Liver (tissue), 9 donors: ENCODE results near the gene UTP15. TPM values are rescaled to one million over a fixed set of nuclear protein-coding genes. Genes with fewer than 3 reads are reported as not detected.

ENCODE experiments used
- DNase-seq: peaks from one replicate; pipeline ENCODE4 v3.0.0-alpha.2; 2017; ENCODE audit warnings: low spot score
- H3K27ac ChIP-seq, 2 donors: one replicate each; pipeline ENCODE4 v1.7.0; 2013; ENCODE audit warnings: inconsistent platforms in 2 of 2, low read length in 2 of 2, control low read depth in 1 of 2, low read depth in 1 of 2, mild to moderate bottlenecking in 1 of 2
- H3K27me3 ChIP-seq, 4 donors: one replicate each; pipeline versions ENCODE4 v1.6.1 to v1.7.0; 2013; ENCODE audit warnings: low read length in 3 of 4, inconsistent platforms in 1 of 4, mild to moderate bottlenecking in 1 of 4, moderate library complexity in 1 of 4; ENCODE audit not compliant: control insufficient read depth in 4 of 4, insufficient read depth in 4 of 4
- H3K36me3 ChIP-seq, 4 donors: one replicate each; pipeline versions ENCODE4 v1.6.1 to v1.7.0; 2013; ENCODE audit warnings: low read length in 3 of 4, mild to moderate bottlenecking in 3 of 4, low read depth in 1 of 4, moderate library complexity in 1 of 4; ENCODE audit not compliant: control insufficient read depth in 4 of 4, insufficient read depth in 3 of 4
- H3K4me1 ChIP-seq, 4 donors: one replicate each; pipeline versions ENCODE4 v1.6.1 to v1.7.0; 2013; ENCODE audit warnings: low read length in 3 of 4, mild to moderate bottlenecking in 3 of 4, moderate library complexity in 1 of 4; ENCODE audit not compliant: control insufficient read depth in 4 of 4, insufficient read depth in 4 of 4
- H3K4me3 ChIP-seq, 3 donors: one replicate each; pipeline versions ENCODE4 v1.6.1 to v1.7.0; 2013; ENCODE audit warnings: low read length in 3 of 3, control low read depth in 1 of 3, low read depth in 1 of 3, mild to moderate bottlenecking in 1 of 3
- H3K9ac ChIP-seq, 2 donors: one replicate each; pipeline ENCODE4 v1.7.0; 2013; ENCODE audit warnings: low read length in 2 of 2, mild to moderate bottlenecking in 2 of 2, moderate library complexity in 2 of 2, control low read depth in 1 of 2, low read depth in 1 of 2
- H3K9me3 ChIP-seq, 4 donors: one replicate each; pipeline versions ENCODE4 v1.6.1 to v1.7.0; 2013; ENCODE audit warnings: low read length in 3 of 4; ENCODE audit not compliant: control insufficient read depth in 4 of 4
- ATF3 ChIP-seq: IDR thresholded peaks from 2 replicates; pipeline ENCODE4 v1.6.1; 2016; ENCODE audit warnings: antibody characterized with exemption
- CTCF ChIP-seq: fragments of 150-350 bp; IDR thresholded peaks from 2 replicates; pipeline ENCODE4 v1.5.1; 2017; ENCODE audit warnings: improper control_type of control experiment, low read depth, low read length; ENCODE audit not compliant: missing input control
- EGR1 ChIP-seq, 2 donors: IDR thresholded peaks; 2 replicates each; pipeline ENCODE4 v1.6.1; 2016 to 2018; ENCODE audit warnings: antibody characterized with exemption in 2 of 2, low read depth in 2 of 2
- FOXA1 ChIP-seq: IDR thresholded peaks from 2 replicates; pipeline ENCODE4 v1.6.1; 2016; ENCODE audit warnings: antibody characterized with exemption
- GABPA ChIP-seq, 2 donors: IDR thresholded peaks in 1 of 2; conservative IDR thresholded peaks in 1 of 2; 2 replicates each; pipeline ENCODE4 v1.6.1; 2016; ENCODE audit warnings: antibody characterized with exemption in 2 of 2, mild to moderate bottlenecking in 1 of 2, moderate library complexity in 1 of 2
- HNF4A ChIP-seq, 2 donors: conservative IDR thresholded peaks; 2 replicates each; pipeline ENCODE4 v1.6.1; 2016; ENCODE audit warnings: antibody characterized with exemption in 2 of 2, mild to moderate bottlenecking in 2 of 2
- HNF4G ChIP-seq: IDR thresholded peaks from 2 replicates; pipeline ENCODE4 v1.6.1; 2016; ENCODE audit warnings: antibody characterized with exemption
- JUND ChIP-seq, 2 donors: IDR thresholded peaks; 2 replicates each; pipeline ENCODE4 v1.6.1; 2016; ENCODE audit warnings: antibody characterized with exemption in 2 of 2
- MAX ChIP-seq: IDR thresholded peaks from 2 replicates; pipeline ENCODE4 v1.6.1; 2016; ENCODE audit warnings: antibody characterized with exemption
- NR2F2 ChIP-seq: IDR thresholded peaks from 2 replicates; pipeline ENCODE4 v1.6.1; 2016; ENCODE audit warnings: antibody characterized with exemption
- RAD21 ChIP-seq, 2 donors: IDR thresholded peaks; 2 replicates each; pipeline ENCODE4 v1.6.1; 2016; ENCODE audit warnings: antibody characterized with exemption in 2 of 2, mild to moderate bottlenecking in 2 of 2
- REST ChIP-seq: IDR thresholded peaks from 2 replicates; pipeline ENCODE4 v1.6.1; 2016; ENCODE audit warnings: antibody characterized with exemption, mild to moderate bottlenecking
- RXRA ChIP-seq, 2 donors: IDR thresholded peaks; 2 replicates each; pipeline ENCODE4 v1.6.1; 2017 to 2018; ENCODE audit warnings: antibody characterized with exemption in 2 of 2, mild to moderate bottlenecking in 1 of 2
- SP1 ChIP-seq: IDR thresholded peaks from 2 replicates; pipeline ENCODE4 v1.6.1; 2018; ENCODE audit warnings: antibody characterized with exemption, mild to moderate bottlenecking
- TAF1 ChIP-seq: conservative IDR thresholded peaks from 2 replicates; pipeline ENCODE4 v1.6.1; 2016; ENCODE audit warnings: antibody characterized with exemption, mild to moderate bottlenecking
- YY1 ChIP-seq: IDR thresholded peaks from 2 replicates; pipeline ENCODE4 v1.6.1; 2016; ENCODE audit warnings: antibody characterized with exemption, mild to moderate bottlenecking
- WGBS: extraction: QIAGEN DNeasy Blood & Tissue Kit; methylation state at CpG from one replicate; pipeline ENCODE4 v1.1.7; 2013; 5-methylcytosine and 5-hydroxymethylcytosine counted together
- polyA plus RNA-seq, 2 donors: library from polyadenylated mRNA; stranded (reverse) in 1 of 2; unstranded in 1 of 2; fragments of 200-250 nt in 1 of 2; fragments of >200 nt in 1 of 2; fragmentation: Nextera tagmentation in 1 of 2; extraction: Ambion mirVana in 1 of 2; gene quantifications; one replicate each; pipeline versions ENCODE4 v1.2.1 to v1.2.3, GENCODE V29; 2013 to 2015
- total RNA-seq, 2 donors: library from RNA; depleted of rRNA; stranded (reverse); fragments of >200 nt; gene quantifications; one replicate each; pipeline ENCODE4 v1.2.3, GENCODE V29; 2014
- donor health status: healthy.
- donor health status: healthy.
- donor health status: healthy.
- donor health status: healthy.
- donor health status: healthy.

UTP15 gene
- total and polyA plus RNA-seq, 4 donors: 3.5 to 18.1 (median 5.4) TPM

- TF ChIP-seq YY1 (no peak), HNF4G (no peak), RAD21 (IDR thresholded peaks at IDR 0.05) (no peak), FOXA1 (no peak), EGR1 (IDR thresholded peaks at IDR 0.05; ENCODE audit: low read depth in 2 of 2) (no peak), GABPA (IDR thresholded peaks at IDR 0.05 in 1 of 2, conservative IDR thresholded peaks at IDR 0.05 in 1 of 2) (no peak)
- 86% methylated on average over 2 of the region's 2 CpGs for WGBS
Observed at GRCh38 chr5:73534971-73535370, 30.6 kb upstream of the UTP15 start.

GRCh38 chr5:73539730-73540129, 25.8 kb upstream of the UTP15 start:
- no peaks in the 10 kb centered on the region for H3K4me1 ChIP-seq
- H3K27ac ChIP-seq: no peak overlapping the region
- H3K36me3 ChIP-seq: no peaks in the 10 kb centered on the region
- no peak for DNase-seq
- WGBS: 76% methylated on average over 2 of the region's 2 CpGs
- H3K27me3 ChIP-seq: peaks cover 0 to 5% (median 0%) of the 10 kb centered on the region in 4 donors
- no peak overlapping the region for H3K9ac ChIP-seq
- TF ChIP-seq FOXA1 (no peak), TAF1 (no peak), RXRA (IDR thresholded peaks at IDR 0.05) (no peak), HNF4A (conservative IDR thresholded peaks at IDR 0.05) (no peak), ATF3 (no peak), MAX (no peak), JUND (IDR thresholded peaks at IDR 0.05) (no peak), SP1 (no peak), CTCF (no peak), EGR1 (IDR thresholded peaks at IDR 0.05; ENCODE audit: low read depth in 2 of 2) (no peak), HNF4G (no peak), NR2F2 (no peak), REST (no peak)
- H3K4me3 ChIP-seq: no peak overlapping the region
- peaks cover 0 to 4% (median 0%) of the 10 kb centered on the region in 4 donors for H3K9me3 ChIP-seq

More at GRCh38 chr5:73534971-73535370, 30.6 kb upstream of the UTP15 start:
- H3K9ac ChIP-seq: no peak overlapping the region
- DNase-seq: no peak
- H3K27ac ChIP-seq: no peak overlapping the region
- no peaks in the 10 kb centered on the region for H3K36me3 ChIP-seq
- H3K9me3 ChIP-seq: peaks cover 0 to 6% (median 0%) of the 10 kb centered on the region in 4 donors
- H3K4me1 ChIP-seq: no peaks in the 10 kb centered on the region
- peaks cover 0 to 6% (median 1%) of the 10 kb centered on the region in 4 donors for H3K27me3 ChIP-seq
- no peak overlapping the region for H3K4me3 ChIP-seq
